Right atrium auricular region (tissue), 2 donors: ENCODE data around the gene SIL1. TPM values are rescaled to one million over a fixed set of nuclear protein-coding genes. Genes with fewer than 3 reads are reported as not detected.
"Not testable (repeated sequence)": the region's sequence is repeated elsewhere in the genome, so short reads cannot be mapped to it uniquely, and the experiment has no call there.

Experiments
- DNase-seq: peaks from one replicate; pipeline ENCODE4 v3.0.0-alpha.2; 2019; ENCODE audit warnings: low spot score
- H3K27ac ChIP-seq, 2 donors: fragments of 200-600 bp; sonication (generic); 1 replicate in 1 of 2; 2 replicates in 1 of 2; pipeline ENCODE4 v1.5.1; 2016 to 2019
- H3K27me3 ChIP-seq, 2 donors: fragments of 200-600 bp; sonication (generic); one replicate each; pipeline versions ENCODE4 v1.5.1 to v1.6.0; 2017 to 2019
- H3K36me3 ChIP-seq: fragments of 200-600 bp; sonication (generic); one replicate; pipeline ENCODE4 v1.5.1; 2016
- H3K4me1 ChIP-seq, 2 donors: fragments of 200-600 bp; sonication (generic); one replicate each; pipeline versions ENCODE4 v1.5.1 to v1.6.0; 2017 to 2019
- H3K4me3 ChIP-seq, 2 donors: fragments of 200-600 bp; sonication (generic); 1 replicate in 1 of 2; 2 replicates in 1 of 2; pipeline ENCODE4 v1.5.1; 2017 to 2019; ENCODE audit warnings: mild to moderate bottlenecking in 1 of 2, moderate library complexity in 1 of 2
- H3K9me3 ChIP-seq, 2 donors: fragments of 200-600 bp; sonication (generic); one replicate each; pipeline ENCODE4 v1.5.1; 2019
- total RNA-seq, 2 donors: library from RNA; depleted of rRNA; stranded (reverse); fragments of >200 nt; gene quantifications; one replicate each; pipeline ENCODE4 v1.1.0, GENCODE V29; 2016
- TF ChIP-seq, protein P1 (sequence below), 2 donors: fragments of 200-600 bp; sonication (generic); IDR thresholded peaks; one replicate each; pipeline ENCODE4 v1.5.1; 2019; ENCODE audit warnings: antibody characterized with exemption in 2 of 2

The SIL1 gene
- total RNA-seq, 2 donors from 2014 or later, result 32.7 to 41.3 TPM

DNA sequence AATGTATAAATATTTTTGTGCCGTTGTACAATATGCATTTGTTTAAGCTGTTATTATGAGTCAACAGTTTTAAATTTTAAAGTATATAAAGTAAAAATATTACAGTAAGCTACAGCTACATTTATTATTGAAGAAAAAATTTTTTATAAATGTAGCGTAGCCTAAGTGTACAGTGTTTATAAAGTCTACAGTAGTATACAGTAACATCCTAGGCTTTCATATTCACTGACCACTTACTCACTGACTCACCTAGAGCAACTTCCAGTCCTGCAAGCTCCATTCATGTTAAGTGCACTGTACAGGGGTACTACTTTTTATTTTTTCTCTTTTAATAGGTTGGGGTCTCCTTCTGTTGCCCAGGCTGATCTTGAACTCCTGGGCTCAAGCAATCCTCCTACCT, 30.6 kb downstream of the SIL1 start:
- DNase-seq, result no peak
- TF ChIP-seq, protein P1, sequence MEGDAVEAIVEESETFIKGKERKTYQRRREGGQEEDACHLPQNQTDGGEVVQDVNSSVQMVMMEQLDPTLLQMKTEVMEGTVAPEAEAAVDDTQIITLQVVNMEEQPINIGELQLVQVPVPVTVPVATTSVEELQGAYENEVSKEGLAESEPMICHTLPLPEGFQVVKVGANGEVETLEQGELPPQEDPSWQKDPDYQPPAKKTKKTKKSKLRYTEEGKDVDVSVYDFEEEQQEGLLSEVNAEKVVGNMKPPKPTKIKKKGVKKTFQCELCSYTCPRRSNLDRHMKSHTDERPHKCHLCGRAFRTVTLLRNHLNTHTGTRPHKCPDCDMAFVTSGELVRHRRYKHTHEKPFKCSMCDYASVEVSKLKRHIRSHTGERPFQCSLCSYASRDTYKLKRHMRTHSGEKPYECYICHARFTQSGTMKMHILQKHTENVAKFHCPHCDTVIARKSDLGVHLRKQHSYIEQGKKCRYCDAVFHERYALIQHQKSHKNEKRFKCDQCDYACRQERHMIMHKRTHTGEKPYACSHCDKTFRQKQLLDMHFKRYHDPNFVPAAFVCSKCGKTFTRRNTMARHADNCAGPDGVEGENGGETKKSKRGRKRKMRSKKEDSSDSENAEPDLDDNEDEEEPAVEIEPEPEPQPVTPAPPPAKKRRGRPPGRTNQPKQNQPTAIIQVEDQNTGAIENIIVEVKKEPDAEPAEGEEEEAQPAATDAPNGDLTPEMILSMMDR (IDR thresholded peaks at IDR 0.05), result no peak
- no peaks in the 10 kb centered on the region for H3K36me3 ChIP-seq

DNA sequence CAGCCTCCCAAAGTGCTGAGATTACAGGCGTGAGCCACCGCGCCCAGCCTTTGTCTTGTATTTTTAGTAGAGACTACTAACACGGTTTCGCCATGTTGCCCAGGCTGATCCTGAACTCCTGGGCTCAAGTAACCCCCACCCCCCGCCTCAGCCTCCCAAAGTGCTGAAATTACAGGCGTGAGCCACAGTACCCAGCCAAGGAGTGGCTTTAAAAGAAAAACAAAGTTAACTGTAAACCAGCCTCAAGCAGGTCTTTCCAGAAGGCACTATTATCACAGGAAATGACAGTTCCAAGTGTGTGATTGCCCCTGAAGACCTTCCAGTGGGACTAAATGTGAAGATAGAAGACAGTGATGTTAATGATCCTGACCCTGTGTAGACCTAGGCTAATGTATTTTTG, 31.1 kb downstream of the SIL1 start:
- Histone ChIP-seq H3K36me3 (no peaks in the 10 kb centered on the region), H3K4me1 (no peaks in the 10 kb centered on the region), H3K9me3 (peaks cover 0 to 5% of the 10 kb centered on the region in 2 donors), H3K27me3 (no peaks in the 10 kb centered on the region), H3K4me3 (no peak overlapping the region), H3K27ac (no peak overlapping the region)
- TF ChIP-seq, protein P1 (IDR thresholded peaks at IDR 0.05), result no peak
- no peak for DNase-seq

More for the DNA sequence above, 30.6 kb downstream of the SIL1 start:
- H3K4me1 ChIP-seq, result no peaks in the 10 kb centered on the region
- H3K27ac ChIP-seq, result no peak overlapping the region
- peaks cover 0 to 10% of the 10 kb centered on the region in 2 donors for H3K9me3 ChIP-seq
- H3K4me3 ChIP-seq, result no peak overlapping the region
- H3K27me3 ChIP-seq, result no peaks in the 10 kb centered on the region

DNA sequence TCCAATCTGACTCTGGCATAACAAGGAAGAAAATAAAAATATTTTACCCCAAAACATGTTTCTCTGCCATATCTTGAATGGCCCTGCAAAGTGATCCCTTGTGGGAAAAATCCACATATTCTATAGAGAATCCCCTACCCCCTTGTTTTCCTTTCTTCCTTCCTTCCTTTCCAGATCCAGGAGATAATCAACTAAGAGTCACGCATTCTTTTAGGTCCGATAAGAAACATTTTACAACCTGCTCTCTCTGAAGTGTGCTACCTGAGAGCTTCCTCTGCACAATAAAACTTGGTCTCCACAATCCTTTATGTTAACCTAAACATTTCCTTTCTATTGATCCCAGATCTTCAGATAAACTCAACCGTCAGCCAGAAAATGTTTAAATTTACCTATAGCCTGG, 33.3 kb downstream of the SIL1 start:
- H3K9me3 ChIP-seq, H3K4me1 ChIP-seq, DNase-seq, H3K27me3 ChIP-seq, H3K36me3 ChIP-seq, H3K4me3 ChIP-seq, H3K27ac ChIP-seq: not testable (repeated sequence)

DNA sequence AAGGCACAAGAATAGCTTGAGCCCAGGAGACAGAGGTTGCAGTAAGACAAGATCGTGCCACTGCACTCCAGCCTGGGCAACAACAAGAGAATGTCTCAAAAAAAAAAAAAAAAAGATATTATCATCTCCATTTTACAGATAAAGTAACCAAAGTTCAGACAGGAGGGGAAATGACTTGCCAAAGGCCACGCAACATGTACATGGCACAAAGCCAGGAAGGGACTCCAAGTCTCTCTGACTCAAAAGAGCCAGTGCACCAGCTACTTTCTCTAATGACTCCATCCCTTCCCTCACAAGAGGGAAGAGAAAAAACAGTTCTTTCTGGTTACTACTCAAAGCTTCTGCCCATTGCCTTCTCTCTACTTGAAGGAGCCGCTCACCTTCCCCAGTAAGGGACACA, 34.1 kb downstream of the SIL1 start:
- Histone ChIP-seq H3K27ac (no peak overlapping the region), H3K36me3 (no peaks in the 10 kb centered on the region), H3K9me3 (no peaks in the 10 kb centered on the region), H3K27me3 (no peaks in the 10 kb centered on the region), H3K4me3 (no peak overlapping the region), H3K4me1 (no peaks in the 10 kb centered on the region)
- TF ChIP-seq, protein P1 (IDR thresholded peaks at IDR 0.05), result no peak
- DNase-seq, result no peak

DNA sequence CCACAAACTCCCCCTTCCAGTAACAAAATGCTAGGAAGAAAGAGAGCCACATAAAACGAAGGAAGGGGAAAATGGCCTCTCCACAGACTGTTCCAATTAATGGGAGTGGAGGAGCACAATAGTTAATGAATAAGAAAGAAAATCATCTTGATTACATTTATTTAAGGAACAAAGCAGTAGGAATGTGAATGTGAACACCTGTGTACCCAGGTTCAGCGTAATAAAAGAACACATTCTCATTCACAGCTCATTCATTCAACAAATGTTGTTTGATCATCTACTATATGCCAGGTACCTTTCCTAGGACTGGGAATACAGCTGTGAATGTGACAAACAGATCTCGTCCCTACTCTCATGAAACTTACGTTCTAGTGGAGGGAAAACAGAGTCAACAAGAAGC, 35.7 kb downstream of the SIL1 start:
- Histone ChIP-seq H3K27me3 (no peaks in the 10 kb centered on the region), H3K4me3 (no peak overlapping the region), H3K27ac (no peak overlapping the region), H3K4me1 (no peaks in the 10 kb centered on the region), H3K36me3 (no peaks in the 10 kb centered on the region), H3K9me3 (no peaks in the 10 kb centered on the region)
- TF ChIP-seq, protein P1 (IDR thresholded peaks at IDR 0.05), result no peak
- DNase-seq, result no peak

DNA sequence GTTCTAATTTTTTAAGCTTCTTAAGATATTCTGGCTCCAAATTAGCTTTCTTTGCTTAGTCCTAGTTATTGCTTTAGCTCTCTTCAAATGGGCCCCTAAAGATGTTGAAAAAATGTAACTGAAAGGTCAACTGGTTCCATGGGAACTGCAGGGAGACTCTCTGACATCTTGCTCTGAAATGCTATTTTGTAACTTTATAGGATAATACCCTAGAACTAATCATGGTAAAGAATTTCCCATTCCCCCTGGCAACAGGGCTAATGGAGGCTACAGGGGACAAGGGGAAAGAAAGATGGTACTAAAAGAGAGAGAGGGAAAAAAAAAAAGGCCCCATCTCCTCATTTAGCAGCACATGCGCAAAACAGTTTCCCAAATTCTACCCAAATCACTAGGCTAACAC, 39.4 kb downstream of the SIL1 start:
- Histone ChIP-seq H3K4me3 (no peak overlapping the region), H3K4me1 (no peaks in the 10 kb centered on the region), H3K27me3 (no peaks in the 10 kb centered on the region), H3K9me3 (no peaks in the 10 kb centered on the region), H3K36me3 (no peaks in the 10 kb centered on the region), H3K27ac (no peak overlapping the region)
- TF ChIP-seq, protein P1 (IDR thresholded peaks at IDR 0.05), result no peak
- no peak for DNase-seq
